HG03045 (cell line): ENCODE results near the gene OR13C5.

Experiments used
- ATAC-seq: cut with Tn5 transposase; IDR thresholded peaks from one replicate; pipeline ENCODE4 v1.9.1; 2021; ENCODE audit warnings: mild to moderate bottlenecking, moderate library complexity; ENCODE audit not compliant: unreplicated experiment

The OR13C5 gene

DNA sequence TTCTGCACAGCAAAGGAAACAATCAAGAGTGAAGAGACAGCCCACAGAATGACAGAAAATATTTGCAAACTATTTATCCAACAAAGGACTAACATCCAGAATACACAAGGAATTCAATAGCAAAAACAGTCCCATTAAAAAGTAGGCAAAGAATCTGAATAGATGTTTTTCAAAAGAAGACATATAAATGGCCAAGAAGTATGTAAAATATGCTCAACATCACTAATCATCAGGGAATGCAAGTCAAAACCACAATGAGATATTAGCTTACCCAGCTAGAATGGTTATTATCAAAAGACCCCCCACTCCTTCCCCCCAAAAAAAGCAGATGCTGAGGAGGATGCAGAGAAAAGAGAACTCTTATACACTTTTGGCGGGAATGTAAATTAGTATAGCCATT is 43.7 kb downstream of the OR13C5 start:
- ATAC-seq = no peak

DNA sequence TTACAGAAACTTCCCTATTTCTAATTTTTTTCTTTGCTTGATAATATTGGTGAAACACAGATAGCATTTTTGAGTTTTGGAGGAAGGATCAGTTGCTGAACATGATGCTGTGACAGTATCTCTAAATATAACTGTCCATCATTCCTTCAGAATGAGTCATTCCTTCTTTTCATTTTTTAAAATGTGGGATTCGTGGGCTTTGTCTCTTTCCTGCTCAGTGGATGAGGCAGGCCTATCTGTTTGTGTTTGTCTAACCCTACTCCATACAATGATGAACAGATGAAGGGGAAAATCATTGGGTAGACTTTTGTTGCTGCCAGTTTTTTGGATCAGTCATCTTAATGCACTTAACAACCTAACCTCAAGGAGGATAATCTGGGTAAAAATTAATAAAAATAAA is 46.0 kb downstream of the OR13C5 start:
- ATAC-seq = no peak
